Fibroblast of skin of right quadriceps (primary cell): Measurements from ENCODE around the gene C17orf50.
"Not testable (repeated sequence)": the region's sequence is repeated elsewhere in the genome, so short reads cannot be mapped to it uniquely, and the experiment has no call there.

Experiments
- DNase-seq: peaks from one replicate; pipeline ENCODE4 v3.0.0-alpha.2; 2013

C17orf50 gene

DNA sequence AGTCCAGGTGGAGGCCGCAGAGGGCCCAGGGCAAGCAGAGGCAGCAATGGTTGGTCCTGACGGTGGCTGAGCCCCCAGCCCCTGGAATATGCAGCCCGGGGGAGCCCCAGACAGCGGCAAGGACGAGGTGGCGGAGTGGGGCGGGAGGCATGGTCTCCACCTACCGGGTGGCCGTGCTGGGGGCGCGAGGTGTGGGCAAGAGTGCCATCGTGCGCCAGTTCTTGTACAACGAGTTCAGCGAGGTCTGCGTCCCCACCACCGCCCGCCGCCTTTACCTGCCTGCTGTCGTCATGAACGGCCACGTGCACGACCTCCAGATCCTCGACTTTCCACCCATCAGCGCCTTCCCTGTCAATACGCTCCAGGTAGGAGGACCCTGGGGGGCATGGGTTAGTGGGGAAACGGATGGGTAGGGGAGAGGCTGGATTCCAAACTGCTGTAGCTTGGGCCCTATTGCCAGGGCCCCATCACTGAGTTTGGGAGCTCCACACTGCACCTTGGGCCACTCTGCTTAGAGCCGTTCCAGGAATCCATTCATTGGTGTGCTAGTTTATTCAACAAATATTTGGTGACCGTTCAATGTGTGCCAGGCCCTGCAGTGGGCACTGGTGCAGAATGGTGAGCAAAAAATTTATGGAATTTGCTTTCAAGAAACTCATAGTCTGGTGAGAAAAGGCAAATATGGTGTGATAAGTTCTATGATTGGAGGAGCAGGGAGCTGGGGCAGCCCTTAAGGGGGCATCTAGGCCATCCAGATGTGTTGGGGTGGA, 25.5 kb upstream of the C17orf50 start:
- DNase-seq, result no peak

DNA sequence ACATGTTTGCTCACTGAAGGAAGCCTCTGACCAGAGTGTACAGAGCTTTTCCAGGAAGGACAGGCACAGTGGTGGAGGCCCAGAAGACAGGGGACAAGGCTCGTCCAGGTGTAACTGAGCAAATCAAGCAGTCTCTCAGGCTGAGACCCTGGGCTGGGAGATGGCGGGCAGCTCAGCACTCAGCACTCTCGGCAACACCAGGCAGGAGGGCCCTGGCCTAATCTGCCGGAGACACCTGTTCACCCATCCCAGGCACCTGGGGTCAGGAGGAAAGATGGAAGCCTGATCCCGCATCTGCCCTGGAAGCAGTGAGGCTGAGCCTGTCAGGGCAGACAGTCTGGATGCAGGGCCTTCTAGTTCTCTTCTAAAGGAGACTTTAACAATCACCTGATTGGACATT, 24.5 kb upstream of the C17orf50 start:
- DNase-seq, result no peak

- DNase-seq, result no peak
These were observed 22.1 kb upstream of the C17orf50 start for GRCh38 chr17:35738519-35739133.

GRCh38 chr17:35740216-35740615, 20.5 kb upstream of the C17orf50 start:
- DNase-seq, result no peak

DNA sequence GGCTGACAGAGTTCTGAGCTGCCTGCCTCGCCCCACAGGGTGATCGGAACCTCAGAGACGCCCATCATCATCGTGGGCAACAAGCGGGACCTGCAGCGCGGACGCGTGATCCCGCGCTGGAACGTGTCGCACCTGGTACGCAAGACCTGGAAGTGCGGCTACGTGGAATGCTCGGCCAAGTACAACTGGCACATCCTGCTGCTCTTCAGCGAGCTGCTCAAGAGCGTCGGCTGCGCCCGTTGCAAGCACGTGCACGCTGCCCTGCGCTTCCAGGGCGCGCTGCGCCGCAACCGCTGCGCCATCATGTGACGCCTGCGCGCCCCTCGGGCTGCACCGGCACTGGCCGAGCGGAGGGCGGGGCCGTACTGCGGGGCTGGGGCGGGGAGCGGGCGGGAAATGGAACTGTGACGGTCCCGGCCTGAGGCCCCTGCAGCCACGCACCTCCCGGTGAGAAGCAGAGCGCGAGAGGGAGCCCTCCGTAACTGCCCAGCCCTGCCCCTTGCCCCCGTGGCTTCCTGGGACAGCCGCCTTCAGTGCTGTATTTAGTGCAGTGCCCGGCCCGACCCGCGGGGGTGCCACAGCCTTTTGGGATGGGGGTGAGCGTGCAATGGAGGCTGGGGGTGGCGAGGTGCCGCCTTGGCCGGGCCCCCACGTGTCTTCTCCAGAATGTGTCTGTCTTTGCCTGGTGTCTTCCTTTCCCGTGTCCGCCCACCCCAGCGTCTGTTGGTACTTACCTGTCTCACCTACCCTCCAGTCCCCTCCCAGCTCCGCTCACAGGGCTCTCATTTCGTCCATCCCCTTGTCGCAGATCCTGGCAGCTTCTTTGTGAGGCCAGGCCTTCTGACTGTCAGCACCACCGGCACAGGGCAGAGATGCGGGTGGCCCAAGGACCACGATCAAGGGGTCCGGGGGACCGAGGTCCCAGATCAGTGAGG, 19.4 kb upstream of the C17orf50 start:
- no peak for DNase-seq

GRCh38 chr17:35742496-35742895, 18.2 kb upstream of the C17orf50 start:
- no peak for DNase-seq

GRCh38 chr17:35742896-35743477, 17.7 kb upstream of the C17orf50 start:
- no peak for DNase-seq

- peak; percentile 29 for DNase-seq
These were observed 16.9 kb upstream of the C17orf50 start for GRCh38 chr17:35743626-35744328.

DNA sequence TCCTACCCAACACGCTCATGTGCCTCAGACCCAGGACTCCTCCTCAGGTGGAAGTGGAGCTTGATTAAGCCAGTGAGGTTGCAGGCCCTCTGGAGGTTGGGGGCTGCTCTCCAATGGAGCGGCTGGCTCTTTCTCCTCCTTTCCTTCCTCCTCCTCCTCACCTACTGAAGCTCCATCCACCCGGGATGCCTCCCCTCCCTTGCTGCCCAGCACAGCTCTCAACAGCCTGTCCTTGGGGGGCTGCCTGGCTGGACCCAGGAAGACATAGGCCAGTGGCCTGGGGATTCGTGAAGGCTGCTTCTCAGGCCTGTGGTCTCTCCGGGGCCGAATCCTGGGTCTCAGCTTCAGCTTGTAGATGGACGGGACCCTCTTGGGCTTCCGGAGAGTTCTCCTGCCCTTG, 15.9 kb upstream of the C17orf50 start:
- no peak for DNase-seq

DNA sequence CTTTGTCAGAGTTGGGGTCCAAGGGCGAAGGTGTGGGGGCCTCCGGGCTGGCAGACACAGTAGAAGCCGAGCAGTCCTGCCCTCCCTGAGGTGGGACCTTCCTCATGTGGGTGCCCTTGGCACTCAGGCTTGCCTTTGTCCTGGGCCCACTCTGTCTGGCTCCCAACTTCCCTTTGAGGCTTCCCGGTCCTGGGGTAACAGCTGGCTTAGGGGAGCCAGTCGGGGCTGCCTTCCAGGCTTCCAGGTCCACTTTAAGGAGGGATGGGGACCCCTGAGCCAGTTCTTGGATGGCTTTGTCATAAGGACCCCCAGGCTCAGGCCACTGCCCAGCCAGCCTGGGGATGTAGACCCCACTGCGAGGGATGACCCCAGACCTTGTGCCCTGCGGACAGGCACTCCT, 15.4 kb upstream of the C17orf50 start:
- no peak for DNase-seq

DNA sequence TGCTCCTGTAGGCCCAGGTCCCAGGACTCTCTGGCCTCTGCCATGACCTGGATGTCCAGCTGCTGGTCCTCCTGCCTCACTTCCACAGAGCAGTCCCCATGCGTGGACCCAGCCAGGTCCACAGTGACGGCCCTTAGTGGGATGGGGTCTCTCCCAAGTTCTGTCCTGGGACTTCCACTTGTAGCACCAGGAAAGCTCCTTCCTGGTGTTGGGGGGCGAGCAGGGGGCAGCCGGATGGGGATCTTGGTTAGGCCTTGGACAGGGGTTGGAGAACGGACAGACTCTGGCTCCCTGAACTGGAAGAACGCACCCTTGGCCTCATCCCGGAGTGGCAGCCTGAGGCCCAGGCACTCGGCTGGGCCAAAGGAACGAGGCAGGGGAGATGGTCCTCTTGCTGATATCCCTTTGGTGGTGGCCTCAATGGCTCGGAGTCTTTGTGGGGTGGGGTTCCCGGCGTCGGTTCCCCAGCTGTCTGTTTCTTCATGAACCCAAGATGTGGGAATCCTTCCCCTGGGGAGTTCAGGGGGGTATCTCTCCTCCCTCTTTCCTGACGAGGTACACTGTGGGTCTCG, 14.9 kb upstream of the C17orf50 start:
- no peak for DNase-seq

GRCh38 chr17:35747540-35748017, 13.1 kb upstream of the C17orf50 start:
- peak; percentile 64 for DNase-seq

GRCh38 chr17:35748341-35748841, 12.3 kb upstream of the C17orf50 start:
- no peak for DNase-seq

DNA sequence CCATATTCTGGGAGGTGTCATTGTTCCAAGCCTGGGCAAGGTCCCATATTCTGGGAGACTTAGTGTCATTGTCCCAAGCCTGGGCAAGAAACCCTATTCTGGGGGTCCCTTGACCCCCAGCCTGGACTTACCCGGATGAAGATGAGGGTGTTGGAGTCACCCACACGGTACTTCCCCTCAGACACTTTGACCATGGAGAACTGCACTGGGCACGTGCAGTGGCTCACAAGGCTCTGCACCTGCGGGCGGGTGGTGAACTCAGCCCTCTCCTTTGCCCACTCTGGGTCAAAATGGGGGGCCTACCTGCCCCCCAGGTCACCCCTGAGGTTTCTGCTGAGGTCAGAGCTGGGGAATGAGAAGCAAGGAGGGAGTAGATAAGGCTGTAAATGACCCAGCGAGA, 11.7 kb upstream of the C17orf50 start:
- DNase-seq, result no peak

GRCh38 chr17:35749560-35750412, 10.9 kb upstream of the C17orf50 start:
- DNase-seq, result peak; percentile 30

DNA sequence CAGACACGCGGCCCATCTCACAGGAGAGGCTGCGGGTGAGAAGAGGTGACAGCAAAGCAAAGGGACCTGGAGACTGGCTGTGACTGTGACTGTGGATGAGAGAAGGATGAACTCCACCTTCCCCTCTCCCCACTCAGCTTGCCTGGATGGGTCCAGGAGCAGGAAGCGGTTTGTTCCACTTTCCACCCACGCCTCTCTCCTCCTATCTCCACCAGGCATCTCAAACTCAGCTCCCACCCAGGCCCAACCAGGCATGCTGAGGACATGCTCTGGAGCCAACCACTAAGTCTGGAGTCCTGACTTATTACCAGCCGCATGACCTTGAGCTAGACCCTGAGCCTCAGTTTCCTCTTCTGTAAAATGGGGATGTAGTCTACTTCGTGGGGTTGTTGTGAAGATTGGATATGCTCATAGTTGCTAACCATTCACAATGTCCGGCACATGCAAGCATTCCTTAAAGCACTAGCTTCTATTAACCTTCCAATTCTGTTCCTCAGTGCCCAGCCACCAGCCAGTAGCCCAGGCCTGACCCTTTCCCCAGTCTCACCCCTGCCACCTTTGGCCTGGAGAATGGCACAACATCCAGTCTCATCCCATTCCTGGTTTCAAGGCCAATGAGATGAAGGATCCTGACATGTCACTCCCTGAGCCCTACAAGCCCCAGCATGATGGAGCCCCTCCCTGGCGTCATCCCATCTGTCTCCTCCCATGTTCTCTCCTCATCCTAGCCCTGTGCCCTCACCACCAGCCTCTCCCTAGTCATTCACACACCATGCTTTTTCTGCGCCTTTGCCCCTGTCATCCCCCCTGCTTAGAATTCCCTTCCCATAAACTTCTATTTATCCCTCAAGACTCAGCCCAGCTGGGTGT, 9.9 kb upstream of the C17orf50 start:
- DNase-seq, result no peak

GRCh38 chr17:35751541-35751940, 9.1 kb upstream of the C17orf50 start:
- not testable (repeated sequence) for DNase-seq

GRCh38 chr17:35752471-35752870, 8.2 kb upstream of the C17orf50 start:
- no peak for DNase-seq

DNA sequence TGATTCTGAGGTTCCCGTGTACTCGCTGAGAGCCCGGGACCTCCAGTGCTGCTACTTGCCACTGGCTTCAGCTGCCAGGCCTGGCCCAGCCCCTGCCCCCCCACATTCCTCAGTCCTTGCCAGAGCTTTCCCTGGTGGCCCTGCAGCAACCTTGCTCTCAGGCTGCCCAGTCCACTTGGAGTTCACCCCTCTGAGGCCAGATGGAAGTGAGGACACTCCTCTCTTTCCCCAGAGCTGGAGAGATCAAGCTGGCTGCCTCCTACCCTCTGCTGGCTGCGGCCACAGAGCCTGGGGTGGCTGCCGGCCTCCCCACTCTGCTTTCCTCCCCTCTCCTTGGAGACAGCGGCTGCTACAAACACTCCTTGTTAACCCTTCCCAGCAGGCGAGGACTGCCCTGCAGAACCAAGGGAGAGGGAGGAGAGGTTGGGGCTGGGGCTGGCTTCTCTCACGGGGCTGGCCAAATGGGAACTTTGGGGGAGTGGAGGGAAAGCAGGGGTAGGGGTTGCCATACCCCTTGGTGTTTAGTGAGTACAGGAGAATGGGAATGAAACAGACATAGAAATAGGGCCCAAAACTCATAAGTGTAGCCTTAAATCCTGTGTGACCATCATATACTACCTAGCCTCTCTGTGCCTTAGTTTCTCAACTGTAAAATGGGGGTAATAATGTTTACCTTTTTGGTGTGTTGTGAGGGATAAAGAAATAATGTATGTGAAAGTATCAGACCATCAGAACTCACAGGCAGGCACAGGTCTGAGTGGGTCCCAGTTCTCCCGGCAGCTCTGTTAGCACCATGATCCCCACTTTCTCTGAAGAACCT, 7.5 kb upstream of the C17orf50 start, which contains the start of gene GAS2L2:
GAS2L2 (minus strand) TSS at position 295 of the 820 bp plus-strand sequence. CDS start 389 bp downstream, outside the sequence.
- DNase-seq, result no peak
